ENCODE measurements around the gene MARCHF10.
"Not testable (repeated sequence)": the region's sequence is repeated elsewhere in the genome, so short reads cannot be mapped to it uniquely, and the experiment has no call there.

- not testable (repeated sequence) for TF ChIP-seq POLR2AphosphoS5, POLR2A, CTCF (IDR thresholded peaks at IDR 0.05)
These were observed 116.6 kb downstream of the MARCHF10 start for GRCh38 chr17:62691589-62691915.

Data from transverse colon (tissue), 4 donors.